Stimulated activated CD8-positive, alpha-beta memory T cell treated with anti-CD3 and anti-CD28 coated beads, Interleukin-4, amount 100 ng/mL, for 4 hours (primary cell): ENCODE results near the gene ITM2B.

ENCODE experiments used
- DNase-seq, 2 donors: peaks; one replicate each; pipeline ENCODE4 v3.0.0-alpha.2; 2020; ENCODE audit warnings: low read depth in 2 of 2, low spot score in 1 of 2

The ITM2B gene

GRCh38 chr13:48304143-48304876 lies 71.3 kb downstream of the ITM2B start:
- no peak for DNase-seq

GRCh38 chr13:48311223-48311622 lies 78.2 kb downstream of the ITM2B start:
- DNase-seq = no peak

- DNase-seq = no peak
Observed at GRCh38 chr13:48315969-48316650, 83.1 kb downstream of the ITM2B start.

- DNase-seq = no peak
Observed at GRCh38 chr13:48316826-48317510, 84.0 kb downstream of the ITM2B start.

- DNase-seq = no peak
Observed at GRCh38 chr13:48317511-48318376, 84.7 kb downstream of the ITM2B start.

GRCh38 chr13:48318377-48318811 lies 85.4 kb downstream of the ITM2B start:
- DNase-seq = no peak

GRCh38 chr13:48318821-48319511 lies 86.0 kb downstream of the ITM2B start:
- DNase-seq = no peak
